Measurements from ENCODE around the gene STEAP1B.
"Not testable (repeated sequence)": the region's sequence is repeated elsewhere in the genome, so short reads cannot be mapped to it uniquely, and the experiment has no call there.

STEAP1B gene

DNA sequence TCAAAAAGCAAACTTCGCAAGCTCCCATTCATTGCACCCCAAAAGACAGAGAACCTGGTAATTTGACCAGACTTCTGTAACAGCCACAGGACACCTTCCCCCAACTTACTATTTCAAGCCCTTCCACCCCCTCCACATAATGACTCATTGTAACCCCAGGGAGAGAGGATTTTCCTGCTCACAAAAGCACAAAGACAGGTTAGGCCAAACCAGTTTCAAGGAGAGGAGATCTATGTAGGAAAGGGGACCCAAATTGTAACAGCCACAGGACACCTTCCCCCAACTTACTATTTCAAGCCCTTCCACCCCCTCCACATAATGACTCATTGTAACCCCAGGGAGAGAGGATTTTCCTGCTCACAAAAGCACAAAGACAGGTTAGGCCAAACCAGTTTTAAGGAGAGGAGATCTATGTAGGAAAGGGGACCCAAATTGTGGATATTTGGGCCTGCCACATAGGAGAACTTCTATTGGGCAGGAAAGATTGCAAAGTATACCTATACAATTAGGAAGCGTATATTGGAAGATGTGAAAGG lies 66.8 kb downstream of the STEAP1B start:
- DNase-seq, result not testable (repeated sequence)

- DNase-seq, result no peak
Measured at GRCh38 chr7:22432203-22432718, 67.7 kb downstream of the STEAP1B start.

DNA sequence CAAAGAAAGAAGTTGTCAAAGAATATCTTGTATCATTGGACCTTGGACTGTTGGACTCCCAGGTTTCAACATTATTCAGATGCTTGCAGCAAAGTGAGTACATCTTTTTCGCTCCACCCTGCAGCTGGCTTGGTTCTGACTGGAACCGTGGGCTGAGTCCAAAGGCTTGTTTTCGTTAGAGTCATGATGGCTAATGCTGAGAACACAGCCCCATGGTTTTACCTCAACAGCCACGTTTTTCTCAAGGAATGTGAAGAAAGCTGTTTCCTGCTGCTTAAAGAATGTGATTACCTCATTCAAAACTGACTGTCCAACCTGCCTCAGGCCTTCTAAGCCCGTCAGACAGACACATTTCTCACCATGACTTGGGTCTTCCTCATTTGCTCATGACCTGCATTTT lies 69.5 kb downstream of the STEAP1B start:
- no peak for DNase-seq

- no peak for DNase-seq
Measured at GRCh38 chr7:22429386-22429785, 70.6 kb downstream of the STEAP1B start.

DNA sequence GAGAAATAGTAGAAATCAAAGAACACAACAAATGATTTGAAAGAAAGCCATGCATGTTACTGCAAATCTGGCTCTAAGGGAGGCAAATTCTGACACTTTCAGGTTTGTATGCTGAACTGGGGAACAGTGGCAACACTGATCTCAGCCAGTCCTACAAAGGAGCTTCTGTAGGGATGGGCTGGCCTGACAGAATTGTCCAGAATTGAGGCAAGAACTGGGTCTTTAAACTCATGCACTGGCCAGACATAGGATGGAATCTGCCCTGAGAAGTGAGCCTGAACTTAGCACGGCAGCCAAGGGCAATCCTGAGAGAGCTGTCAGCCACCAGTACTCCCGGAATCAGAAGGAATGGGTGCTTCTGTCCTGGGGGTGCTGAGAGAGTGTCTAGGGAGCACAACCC lies 72.1 kb downstream of the STEAP1B start:
- peak in 1 of 56 donors; percentile 3 for DNase-seq

GRCh38 chr7:22427104-22427503 lies 72.9 kb downstream of the STEAP1B start:
- DNase-seq, result no peak

DNA sequence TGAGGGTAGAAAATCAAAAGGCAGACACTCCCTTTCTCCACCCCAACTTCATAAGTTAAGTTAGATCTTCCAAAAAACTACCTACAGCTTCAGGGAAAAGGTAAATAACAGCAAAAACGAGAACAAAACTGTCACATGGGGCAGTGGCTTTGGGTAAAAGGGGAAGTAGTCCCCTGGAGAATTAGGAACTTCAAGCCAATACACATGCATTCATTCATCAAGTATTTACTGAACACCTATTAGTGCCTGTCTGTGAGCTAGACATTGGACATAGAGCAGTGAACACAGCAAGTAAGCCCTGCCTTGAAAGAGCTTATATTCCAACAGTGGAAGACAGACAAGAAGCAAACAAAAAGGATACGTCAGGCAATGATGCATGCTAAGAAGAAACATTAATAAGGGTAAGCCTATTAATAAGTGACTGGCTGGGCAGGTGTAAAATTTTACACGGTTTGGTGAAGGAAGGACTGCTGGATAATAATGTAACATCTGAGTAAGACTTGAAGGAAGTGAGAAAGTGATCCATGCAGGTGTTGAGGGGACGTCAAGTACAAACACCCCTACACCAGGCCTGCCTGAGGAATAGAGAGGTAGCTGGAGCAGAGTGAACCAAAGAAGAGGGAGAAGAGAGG lies 73.4 kb downstream of the STEAP1B start:
- DNase-seq, result no peak

DNA sequence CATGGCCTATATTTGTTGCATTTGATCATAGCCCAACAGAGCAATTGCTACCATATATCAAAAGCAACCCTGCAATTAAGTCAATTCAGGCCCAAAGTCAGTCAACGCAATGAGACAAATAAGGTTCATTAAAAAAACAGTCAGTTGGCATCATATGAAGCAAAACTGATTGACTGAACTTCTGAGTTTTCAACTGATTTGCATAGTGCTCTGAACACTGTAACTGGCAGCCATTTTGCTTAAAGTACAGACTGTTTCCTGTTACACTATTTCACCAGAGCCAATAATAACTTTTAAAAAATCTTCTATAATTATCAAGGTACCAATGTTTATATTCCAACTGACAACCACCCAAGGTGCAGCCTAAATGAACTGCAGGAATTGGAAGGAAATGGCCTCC lies 74.6 kb downstream of the STEAP1B start:
- DNase-seq, result no peak

DNA sequence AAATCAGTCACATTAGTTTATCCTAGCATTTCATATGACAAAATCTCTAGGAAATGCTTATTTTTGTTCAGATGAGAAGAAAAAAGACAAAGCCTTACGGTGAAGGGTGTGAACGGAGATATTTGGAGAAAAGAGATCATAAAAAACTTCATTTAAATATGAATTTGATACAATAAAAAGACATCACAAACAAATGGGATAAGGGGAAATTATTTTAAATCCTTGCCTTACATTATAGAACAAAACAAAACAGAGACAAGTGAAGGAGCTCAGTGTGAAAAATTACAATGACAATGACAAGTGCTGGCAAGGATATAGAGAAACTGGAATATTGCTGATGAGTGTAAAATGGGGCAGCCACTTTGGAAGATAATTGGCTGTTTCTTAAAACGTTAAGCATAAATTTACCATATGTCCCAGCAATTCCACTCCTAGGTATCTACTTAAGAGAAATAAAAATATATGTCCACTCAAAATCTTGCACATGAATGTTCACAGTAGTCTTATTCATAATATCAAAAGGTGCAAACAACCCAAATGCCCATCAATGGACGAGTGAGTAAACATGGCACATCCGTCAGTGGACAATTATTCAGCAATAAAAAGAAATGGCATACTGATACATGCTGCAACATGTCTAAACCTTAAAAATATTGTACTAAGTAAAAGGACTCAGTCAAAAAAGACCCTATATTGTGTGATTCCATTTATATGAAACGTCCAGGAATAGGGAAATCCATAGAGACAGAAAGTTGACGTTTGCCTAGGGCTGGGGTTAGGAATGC lies 77.0 kb downstream of the STEAP1B start:
- DNase-seq, result no peak

- DNase-seq, result peak in 3 of 56 donors; percentile 12 to 42 (median 27)
Measured at GRCh38 chr7:22420973-22421635, 78.9 kb downstream of the STEAP1B start.

GRCh38 chr7:22420008-22420407 lies 80.0 kb downstream of the STEAP1B start:
- no peak for DNase-seq

DNA sequence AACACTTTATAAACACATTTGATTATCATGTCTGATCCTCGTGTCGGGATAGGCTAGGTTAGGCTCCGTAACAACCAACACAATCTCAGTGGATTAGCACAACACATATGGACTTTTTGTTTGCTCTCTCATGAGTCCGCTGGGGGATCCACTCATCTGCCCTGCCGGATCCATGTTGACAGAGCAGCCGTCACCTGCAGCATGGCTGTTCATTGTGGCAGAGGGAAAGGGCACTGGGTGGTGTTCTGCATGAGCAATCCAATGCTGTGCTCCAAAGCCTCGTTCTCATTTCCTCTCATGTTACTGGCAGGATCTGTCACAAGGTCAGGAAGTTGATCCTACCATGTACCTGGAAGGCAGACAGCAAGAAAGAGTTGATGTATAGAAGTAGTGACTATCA lies 80.5 kb downstream of the STEAP1B start:
- DNase-seq, result no peak

DNA sequence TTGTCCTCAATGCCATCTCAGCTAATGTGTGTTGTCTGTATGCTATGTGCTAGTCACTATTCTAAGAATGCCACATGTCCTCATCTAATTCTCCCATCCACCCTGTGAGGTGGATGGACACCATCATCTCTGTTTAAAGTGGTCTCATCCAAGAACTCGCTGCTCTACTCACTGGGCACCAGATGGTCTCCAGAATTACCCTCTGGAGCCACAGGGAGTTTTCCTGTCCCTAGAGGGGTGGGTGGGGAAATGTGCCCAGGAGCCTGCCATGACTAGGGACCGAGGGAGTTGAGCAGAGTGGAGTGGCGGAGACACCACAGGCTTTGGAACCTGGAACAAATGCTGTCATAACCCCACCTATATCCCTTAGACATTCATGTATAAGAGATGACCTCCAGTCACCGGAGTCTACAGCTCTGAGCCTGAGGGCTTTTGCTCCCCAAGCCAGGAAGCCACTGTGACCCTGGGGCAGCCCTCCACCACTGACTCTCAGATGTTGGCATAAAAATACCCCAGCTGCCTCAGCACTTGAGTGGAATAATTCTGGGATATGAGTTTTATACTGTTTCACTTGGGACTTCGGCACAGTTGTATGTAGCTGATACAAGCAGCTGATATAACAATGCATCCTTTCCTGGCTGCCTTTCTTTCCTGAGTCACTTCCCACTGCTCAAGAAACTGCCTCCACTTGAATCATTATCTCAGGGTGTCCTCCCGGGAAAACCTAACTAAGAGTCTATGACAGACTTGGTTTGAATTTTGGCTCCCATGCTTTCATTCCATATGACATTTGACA lies 81.5 kb downstream of the STEAP1B start:
- no peak for DNase-seq

DNA sequence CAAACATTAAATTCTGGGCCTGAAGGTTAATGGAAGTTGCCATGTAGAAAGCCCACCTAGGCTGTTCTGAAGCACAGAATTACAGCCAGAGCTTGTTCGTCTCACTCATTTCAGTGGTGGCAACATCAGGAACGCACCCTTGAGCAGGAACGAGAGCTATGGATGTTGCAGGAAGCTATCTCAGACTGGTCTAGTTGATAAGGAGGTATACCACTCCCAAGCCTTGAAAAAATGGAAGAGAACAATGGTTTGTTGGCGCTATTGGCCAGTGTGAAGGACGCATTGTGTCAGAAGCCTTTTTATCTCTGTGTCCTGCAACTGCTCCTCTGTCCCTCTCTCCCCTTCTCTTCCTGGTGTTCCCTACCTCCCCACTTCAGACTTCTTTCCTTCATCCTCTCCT lies 82.1 kb downstream of the STEAP1B start:
- DNase-seq, result no peak

DNA sequence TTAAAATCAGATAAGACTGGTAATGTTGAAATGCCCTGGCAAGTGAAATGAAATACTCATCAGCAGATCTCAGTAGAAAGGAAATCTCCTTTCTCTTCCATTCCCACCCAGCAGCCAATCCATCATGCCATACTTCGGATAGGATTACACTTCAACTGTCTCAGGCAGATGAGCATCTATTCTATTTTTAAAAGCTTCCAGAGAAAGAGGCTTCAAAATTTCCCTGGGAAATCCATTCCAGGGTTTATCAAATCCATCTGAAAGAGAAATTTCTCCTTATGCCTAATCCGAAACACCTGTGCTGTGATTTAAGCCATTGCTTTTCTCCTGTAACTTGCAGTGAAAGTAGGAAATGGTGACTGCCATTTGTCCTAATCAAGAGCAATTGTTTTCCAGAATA lies 82.6 kb downstream of the STEAP1B start:
- DNase-seq, result no peak

DNA sequence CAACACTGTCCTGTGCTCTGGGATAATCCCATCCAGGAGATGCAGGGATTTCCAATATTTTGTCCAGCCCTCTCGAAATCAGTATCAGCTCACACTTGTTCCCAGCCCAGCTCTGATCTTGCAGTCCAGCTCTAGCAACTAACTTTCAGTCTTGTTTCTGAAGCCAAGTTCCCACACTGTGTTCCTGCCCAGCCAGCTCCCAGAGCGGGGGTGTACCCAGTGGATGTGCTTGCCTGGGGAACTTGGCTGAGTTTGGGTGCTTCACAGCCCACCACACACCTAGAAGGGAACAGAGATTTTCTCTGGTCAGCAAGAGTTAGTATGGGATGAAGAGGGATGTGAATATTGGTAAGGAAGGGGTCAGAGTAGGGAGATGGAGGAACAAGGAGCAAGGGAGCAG lies 85.6 kb downstream of the STEAP1B start:
- DNase-seq, result no peak

GRCh38 chr7:22413211-22413610 lies 86.8 kb downstream of the STEAP1B start:
- no peak for DNase-seq

DNA sequence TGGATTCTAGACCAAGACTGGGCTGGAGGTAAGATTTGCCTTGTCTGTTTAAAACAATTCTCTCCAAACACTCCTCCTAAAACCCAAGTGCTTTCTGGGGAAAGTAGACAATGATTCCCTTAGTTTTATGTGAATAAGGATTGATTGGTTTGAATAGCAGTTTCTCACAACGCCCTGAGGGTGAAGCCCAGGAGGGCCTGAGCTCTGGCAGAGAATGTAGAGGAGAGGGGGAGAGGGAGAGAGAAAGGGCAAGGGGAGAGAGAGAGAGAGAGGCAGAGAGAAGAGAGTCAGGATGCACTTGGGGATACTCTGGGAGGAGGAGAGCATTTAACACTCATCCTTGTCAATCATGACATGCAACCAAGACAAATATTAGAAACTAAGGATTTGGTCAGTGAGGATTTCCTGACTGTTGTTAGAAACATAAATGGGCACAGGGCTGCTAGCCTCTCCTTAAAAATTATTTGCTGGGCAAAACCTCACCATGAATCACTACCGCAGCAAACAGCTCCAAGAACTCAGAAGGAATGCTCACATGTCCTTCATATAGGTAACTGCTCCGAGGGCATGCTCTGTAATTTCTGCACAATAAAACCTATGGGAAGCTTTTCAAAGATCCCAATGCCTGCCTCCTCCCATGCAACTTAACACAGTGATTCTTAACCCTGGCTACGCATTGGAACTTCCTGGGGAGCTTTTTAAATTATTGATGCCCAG lies 87.9 kb downstream of the STEAP1B start:
- DNase-seq, result no peak

DNA sequence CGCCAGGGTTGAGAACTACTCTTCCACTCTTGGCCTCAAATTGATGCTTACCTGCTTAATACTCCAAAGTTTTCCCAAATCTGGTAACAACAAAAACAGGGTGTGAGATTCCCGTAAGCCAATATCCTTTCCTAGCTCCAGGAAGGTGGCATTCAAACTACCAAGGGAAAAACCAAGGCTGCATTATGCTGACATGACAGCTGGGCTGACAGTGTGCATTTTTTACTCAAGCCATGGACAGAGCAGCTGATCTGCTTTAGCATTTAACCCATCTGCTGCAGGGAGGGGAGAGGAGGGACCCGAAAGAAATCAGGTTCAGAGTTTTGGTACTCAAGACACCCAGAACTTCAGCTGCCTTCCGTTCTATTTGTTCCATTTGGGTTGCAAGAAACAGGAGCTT lies 93.3 kb downstream of the STEAP1B start:
- DNase-seq, result no peak

- DNase-seq, result no peak
Measured at GRCh38 chr7:22404421-22405023, 95.5 kb downstream of the STEAP1B start.
